Lower leg skin (tissue), 3 donors: ENCODE results near the gene PIGN.

ENCODE experiments used
- POLR2A ChIP-seq, 2 donors: fragments of 450-650 bp; IDR thresholded peaks; one replicate each; pipeline ENCODE4 v1.6.1; 2016 to 2017; ENCODE audit warnings: antibody characterized with exemption in 2 of 2, mild to moderate bottlenecking in 1 of 2, moderate library complexity in 1 of 2
- TF ChIP-seq, protein P1 (sequence below), 3 donors: fragments of 450-650 bp; IDR thresholded peaks; one replicate each; pipeline ENCODE4 v1.5.1; 2016; ENCODE audit warnings: antibody characterized with exemption in 3 of 3, mild to moderate bottlenecking in 3 of 3, moderate library complexity in 2 of 3

DNA sequence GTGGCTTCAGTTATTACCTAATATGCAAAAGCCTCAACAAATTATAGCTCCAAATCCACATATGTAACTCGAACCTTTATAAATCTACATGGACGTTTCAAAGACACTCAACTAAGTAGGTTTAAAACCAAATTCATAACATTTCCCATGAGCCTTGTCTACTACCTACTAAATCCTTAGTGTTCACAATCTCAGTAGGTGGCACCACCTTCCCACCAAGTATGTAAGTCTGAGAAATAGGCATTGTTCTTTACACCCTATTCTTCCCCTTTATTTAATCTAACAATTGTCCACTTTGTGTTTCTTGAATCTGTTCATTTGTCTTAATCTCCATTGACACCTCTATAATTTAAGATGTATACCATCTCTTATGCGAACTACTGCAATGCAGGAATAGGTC lies 4.6 kb downstream of the PIGN start:
- TF ChIP-seq, protein P1, sequence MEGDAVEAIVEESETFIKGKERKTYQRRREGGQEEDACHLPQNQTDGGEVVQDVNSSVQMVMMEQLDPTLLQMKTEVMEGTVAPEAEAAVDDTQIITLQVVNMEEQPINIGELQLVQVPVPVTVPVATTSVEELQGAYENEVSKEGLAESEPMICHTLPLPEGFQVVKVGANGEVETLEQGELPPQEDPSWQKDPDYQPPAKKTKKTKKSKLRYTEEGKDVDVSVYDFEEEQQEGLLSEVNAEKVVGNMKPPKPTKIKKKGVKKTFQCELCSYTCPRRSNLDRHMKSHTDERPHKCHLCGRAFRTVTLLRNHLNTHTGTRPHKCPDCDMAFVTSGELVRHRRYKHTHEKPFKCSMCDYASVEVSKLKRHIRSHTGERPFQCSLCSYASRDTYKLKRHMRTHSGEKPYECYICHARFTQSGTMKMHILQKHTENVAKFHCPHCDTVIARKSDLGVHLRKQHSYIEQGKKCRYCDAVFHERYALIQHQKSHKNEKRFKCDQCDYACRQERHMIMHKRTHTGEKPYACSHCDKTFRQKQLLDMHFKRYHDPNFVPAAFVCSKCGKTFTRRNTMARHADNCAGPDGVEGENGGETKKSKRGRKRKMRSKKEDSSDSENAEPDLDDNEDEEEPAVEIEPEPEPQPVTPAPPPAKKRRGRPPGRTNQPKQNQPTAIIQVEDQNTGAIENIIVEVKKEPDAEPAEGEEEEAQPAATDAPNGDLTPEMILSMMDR (IDR thresholded peaks at IDR 0.05) = no peak
- TF ChIP-seq POLR2A (IDR thresholded peaks at IDR 0.05) = no peak
